B cell (primary cell): Measurements from ENCODE around the gene C10orf90. TPM values are rescaled to one million over a fixed set of nuclear protein-coding genes. Genes with fewer than 3 reads are reported as not detected.

Experiments used
- ATAC-seq: fragments of 200-7000 bp; cut with Tn5 transposase; one replicate; pipeline ENCODE4 v1.10.0; 2021; ENCODE audit warnings: low read depth, mild to moderate bottlenecking, moderate number of reproducible peaks, moderate library complexity
- CTCF ChIA-PET: fragments of 350-600 bp; sonication (Branson Sonifier 250); formaldehyde crosslinking; loops from one replicate; lab custom pipeline; 2021; ENCODE audit warnings: antibody characterized with exemption, inconsistent platforms; lab: Charles Lee
- POLR2A ChIA-PET: fragments of 350-600 bp; sonication (Branson Sonifier 250); formaldehyde crosslinking; loops from one replicate; lab custom pipeline; 2021; ENCODE audit warnings: antibody characterized with exemption; lab: Charles Lee
- DNase-seq: peaks from one replicate; pipeline ENCODE4 v3.0.0; 2013
- H2AFZ ChIP-seq: 2 replicates; pipeline ENCODE4 v1.6.1; 2012; ENCODE audit warnings: mild to moderate bottlenecking, low read depth, low read length; ENCODE audit not compliant: insufficient read depth, poor library complexity, severe bottlenecking
- H3K27ac ChIP-seq, 2 donors: 1 replicate in 1 of 2; 2 replicates in 1 of 2; pipeline ENCODE4 v1.5.1; 2012 to 2013; ENCODE audit warnings: low read length in 2 of 2, mild to moderate bottlenecking in 2 of 2, moderate library complexity in 1 of 2
- H3K27me3 ChIP-seq, 4 experiments: fragments of 200-600 bp in 1 of 4; sonication (generic) in 1 of 4; replicated peaks in 1 of 4; 1 replicate in 2 of 4; 2 replicates in 2 of 4; pipeline versions ENCODE4 v1.6.1 to v1.7.0; 2013 to 2016; ENCODE audit warnings: low read length in 3 of 4, mild to moderate bottlenecking in 2 of 4, mixed read lengths in 1 of 4, moderate library complexity in 1 of 4; ENCODE audit not compliant: insufficient read depth in 4 of 4, control insufficient read depth in 3 of 4; ENCODE audit errors: control extremely low read depth in 1 of 4
- H3K36me3 ChIP-seq, 2 experiments: replicated peaks in 1 of 2; 1 replicate in 1 of 2; 2 replicates in 1 of 2; pipeline versions ENCODE4 v1.6.1 to v1.7.1; 2013; ENCODE audit warnings: low read length in 1 of 2; ENCODE audit not compliant: insufficient read depth in 2 of 2, control insufficient read depth in 1 of 2; ENCODE audit errors: control extremely low read depth in 1 of 2, extremely low read depth in 1 of 2
- H3K4me1 ChIP-seq, 2 donors: fragments of 200-600 bp in 1 of 2; sonication (generic) in 1 of 2; 1 replicate in 1 of 2; 2 replicates in 1 of 2; pipeline versions ENCODE4 v1.5.1 to v1.6.1; 2013 to 2017; ENCODE audit warnings: low read length in 2 of 2; ENCODE audit not compliant: control insufficient read depth in 2 of 2, insufficient read depth in 2 of 2
- H3K4me2 ChIP-seq: replicated peaks from 2 replicates; pipeline ENCODE3; 2012; ENCODE audit warnings: mild to moderate bottlenecking, low read depth, low read length; ENCODE audit not compliant: poor library complexity, severe bottlenecking
- H3K4me3 ChIP-seq, 5 experiments: fragments of 200-600 bp in 1 of 5; sonication (generic) in 1 of 5; 1 replicate in 3 of 5; 2 replicates in 2 of 5; pipeline versions ENCODE4 v1.5.1 to v1.7.0; 2011 to 2016; ENCODE audit warnings: low read length in 4 of 5, mild to moderate bottlenecking in 4 of 5, low read depth in 2 of 5, control low read depth in 1 of 5, moderate library complexity in 1 of 5; ENCODE audit not compliant: insufficient read depth in 1 of 5; ENCODE audit errors: control extremely low read depth in 1 of 5, extremely low read depth in 1 of 5
- H3K79me2 ChIP-seq: fragments of 200-600 bp; sonication (generic); one replicate; pipeline ENCODE4 v1.6.0; 2016; ENCODE audit warnings: low read length; ENCODE audit not compliant: control insufficient read depth, insufficient read depth
- H3K9ac ChIP-seq: fragments of 200-600 bp; sonication (generic); 2 replicates; pipeline ENCODE4 v1.6.1; 2017; ENCODE audit warnings: mild to moderate bottlenecking, low read length, moderate library complexity
- H3K9me3 ChIP-seq, 3 donors: one replicate each; pipeline versions ENCODE4 v1.6.1 to v1.7.1; 2013; ENCODE audit warnings: low read length in 2 of 3; ENCODE audit not compliant: control insufficient read depth in 2 of 3, insufficient read depth in 1 of 3; ENCODE audit errors: control extremely low read depth in 1 of 3
- H4K20me1 ChIP-seq: 2 replicates; pipeline ENCODE4 v1.6.0; 2012; ENCODE audit warnings: mild to moderate bottlenecking, low read length; ENCODE audit not compliant: insufficient read depth, control insufficient read depth, poor library complexity, severe bottlenecking
- H3K27ac Mint-ChIP-seq: one replicate; pipeline ENCODE4 v1.8.0; 2021; ENCODE audit warnings: mixed read lengths
- H3K27me3 Mint-ChIP-seq: one replicate; pipeline ENCODE4 v1.8.0; 2021; ENCODE audit warnings: mixed read lengths
- H3K4me1 Mint-ChIP-seq: one replicate; pipeline ENCODE4 v1.8.0; 2021; ENCODE audit warnings: mixed read lengths
- H3K4me3 Mint-ChIP-seq: one replicate; pipeline ENCODE4 v1.8.0; 2021; ENCODE audit warnings: mixed read lengths
- H3K9me3 Mint-ChIP-seq: one replicate; pipeline ENCODE4 v1.8.0; 2022; ENCODE audit warnings: mixed read lengths; ENCODE audit not compliant: insufficient read depth
- EZH2 ChIP-seq: IDR thresholded peaks from 2 replicates; pipeline ENCODE4 v1.6.1; 2012; ENCODE audit warnings: borderline replicate concordance, low read depth, mild to moderate bottlenecking, moderate library complexity, low read length; ENCODE audit not compliant: insufficient read depth, poor library complexity, severe bottlenecking
- WGBS: methylation state at CpG from one replicate; pipeline ENCODE4 v1.1.5; 2013; ENCODE audit warnings: missing lambda C conversion rate; ENCODE audit not compliant: insufficient coverage; 5-methylcytosine and 5-hydroxymethylcytosine counted together
- intact Hi-C: fragments of 100-400 bp; cut with micrococcal nuclease; formaldehyde crosslinking; loops from one replicate; pipeline ENCODE4 v1.10.0; 2022
- polyA plus RNA-seq: library from polyadenylated mRNA; depleted of rRNA; stranded (reverse); fragments of >200 nt; gene quantifications from 2 replicates; pipeline ENCODE4 v1.2.3, GENCODE V29; 2012
- total RNA-seq, 2 donors: library from RNA; stranded (reverse); fragments of 120-200 nt in 1 of 2; gene quantifications; 1 replicate in 1 of 2; 2 replicates in 1 of 2; pipeline versions ENCODE4 v1.2.3 to v1.2.4, GENCODE V29; 2013 to 2022
- TF ChIP-seq, protein P1 (sequence below): fragments of 200-600 bp; IDR thresholded peaks from one replicate; pipeline ENCODE4 v1.8.0; 2022; ENCODE audit warnings: antibody characterized with exemption, mild to moderate bottlenecking

The C10orf90 gene
- total and polyA plus RNA-seq, 2 donors (not counting 1 experiment from before 2014, with no cell fraction given) = not detected

DNA sequence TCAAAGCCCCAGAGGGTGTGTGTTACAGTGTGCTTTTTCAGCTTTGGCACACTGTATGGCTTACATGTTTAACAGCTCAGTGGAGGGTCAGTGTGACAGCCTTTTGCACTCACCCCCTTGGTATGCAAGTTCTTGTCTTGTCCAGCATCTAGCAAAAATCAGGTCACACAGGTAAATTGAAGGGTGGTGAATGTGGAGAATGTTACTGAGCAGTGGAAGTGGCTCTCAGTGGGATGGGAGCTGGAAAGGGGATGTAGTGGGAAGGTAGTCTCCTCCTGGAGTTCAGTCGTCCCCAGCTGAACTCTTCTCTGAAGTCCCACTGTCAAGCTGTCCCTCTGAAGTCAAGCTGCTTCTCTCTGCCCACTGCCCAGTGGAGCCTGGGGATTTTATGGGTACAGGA lies 21.0 kb upstream of the C10orf90 start:
- H3K27me3 ChIP-seq = no peaks in the 10 kb centered on the region
- no peaks in the 10 kb centered on the region for H3K4me1 Mint-ChIP-seq
- intact Hi-C loops = no loop called here
- H4K20me1 ChIP-seq = no peaks in the 10 kb centered on the region
- ATAC-seq (no peak), DNase-seq (no peak)
- WGBS = no CpG with 5 or more reads among the region's 1 CpG
- H3K27ac Mint-ChIP-seq = no peak overlapping the region
- no peaks in the 10 kb centered on the region for H3K27me3 Mint-ChIP-seq
- CTCF ChIA-PET = no interaction called here
- peaks cover 8% of the 10 kb centered on the region for H3K9me3 Mint-ChIP-seq
- no peak overlapping the region for H3K4me3 ChIP-seq
- POLR2A ChIA-PET = no interaction called here
- no peak overlapping the region for H3K27ac ChIP-seq
- H2AFZ ChIP-seq = no peak overlapping the region
- no peaks in the 10 kb centered on the region for H3K36me3 ChIP-seq
- no peaks in the 10 kb centered on the region for H3K79me2 ChIP-seq
- no peaks in the 10 kb centered on the region for H3K4me1 ChIP-seq
- H3K4me2 ChIP-seq = no peak overlapping the region
- peaks cover 0 to 21% (median 0%) of the 10 kb centered on the region in 3 donors for H3K9me3 ChIP-seq
- no peak overlapping the region for H3K9ac ChIP-seq
- TF ChIP-seq EZH2 = no peak
- TF ChIP-seq, protein P1, sequence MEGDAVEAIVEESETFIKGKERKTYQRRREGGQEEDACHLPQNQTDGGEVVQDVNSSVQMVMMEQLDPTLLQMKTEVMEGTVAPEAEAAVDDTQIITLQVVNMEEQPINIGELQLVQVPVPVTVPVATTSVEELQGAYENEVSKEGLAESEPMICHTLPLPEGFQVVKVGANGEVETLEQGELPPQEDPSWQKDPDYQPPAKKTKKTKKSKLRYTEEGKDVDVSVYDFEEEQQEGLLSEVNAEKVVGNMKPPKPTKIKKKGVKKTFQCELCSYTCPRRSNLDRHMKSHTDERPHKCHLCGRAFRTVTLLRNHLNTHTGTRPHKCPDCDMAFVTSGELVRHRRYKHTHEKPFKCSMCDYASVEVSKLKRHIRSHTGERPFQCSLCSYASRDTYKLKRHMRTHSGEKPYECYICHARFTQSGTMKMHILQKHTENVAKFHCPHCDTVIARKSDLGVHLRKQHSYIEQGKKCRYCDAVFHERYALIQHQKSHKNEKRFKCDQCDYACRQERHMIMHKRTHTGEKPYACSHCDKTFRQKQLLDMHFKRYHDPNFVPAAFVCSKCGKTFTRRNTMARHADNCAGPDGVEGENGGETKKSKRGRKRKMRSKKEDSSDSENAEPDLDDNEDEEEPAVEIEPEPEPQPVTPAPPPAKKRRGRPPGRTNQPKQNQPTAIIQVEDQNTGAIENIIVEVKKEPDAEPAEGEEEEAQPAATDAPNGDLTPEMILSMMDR = no peak
- no peak overlapping the region for H3K4me3 Mint-ChIP-seq

DNA sequence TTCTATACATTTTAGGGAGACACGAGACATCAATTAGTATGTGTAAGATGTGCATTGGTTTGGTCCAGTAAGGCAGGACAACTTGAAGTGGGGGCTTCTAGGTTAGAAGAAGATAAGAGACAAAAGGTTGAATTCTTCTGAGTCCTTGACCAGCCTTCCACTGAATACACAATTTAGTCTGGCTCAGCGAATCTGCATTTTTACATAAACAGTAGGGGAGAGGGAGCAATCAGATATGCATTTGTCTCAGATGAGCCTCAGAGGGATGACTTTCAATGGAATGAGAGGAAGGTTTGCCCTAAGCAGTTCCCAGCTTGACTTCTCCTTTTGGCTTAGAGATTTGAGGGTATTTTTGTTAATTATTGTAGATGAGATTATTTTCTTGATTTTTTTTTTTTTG lies 20.0 kb upstream of the C10orf90 start:
- ChIA-PET CTCF (no interaction called here), POLR2A (no interaction called here)
- Histone ChIP-seq H3K4me1 (no peaks in the 10 kb centered on the region), H3K9me3 (peaks cover 0 to 27% (median 0%) of the 10 kb centered on the region in 3 donors), H3K4me3 (no peak overlapping the region), H3K79me2 (no peaks in the 10 kb centered on the region), H3K36me3 (no peaks in the 10 kb centered on the region), H4K20me1 (no peaks in the 10 kb centered on the region), H3K27ac (no peak overlapping the region), H3K9ac (no peak overlapping the region), H2AFZ (no peak overlapping the region), H3K27me3 (no peaks in the 10 kb centered on the region), H3K4me2 (no peak overlapping the region)
- Mint-ChIP-seq H3K4me1 (no peaks in the 10 kb centered on the region), H3K9me3 (peaks cover 10% of the 10 kb centered on the region), H3K27me3 (no peaks in the 10 kb centered on the region), H3K4me3 (no peak overlapping the region), H3K27ac (no peak overlapping the region)
- ATAC-seq (no peak), DNase-seq (no peak)
- intact Hi-C loops = no loop called here
- TF ChIP-seq, protein P1 = no peak
- no peak for TF ChIP-seq EZH2
- 41% methylated on average over 2 of the region's 2 CpGs for WGBS
